SK-N-SH (cell line): ENCODE measurements around the gene EFNA3. TPM values are rescaled to one million over a fixed set of nuclear protein-coding genes. Genes with fewer than 3 reads are reported as not detected.
A peak's percentile ranks its signal among the peaks of the same experiment; 100 is the strongest.

ENCODE experiments used
- CTCF ChIA-PET: fragments of 300-600, 350-600 bp; formaldehyde crosslinking; extraction: SDS; loops from one replicate; lab custom pipeline; 2021; lab: Yijun Ruan, JAX
- POLR2A ChIA-PET: fragments of 350-600 bp; sonication (Branson Sonifier 250); formaldehyde crosslinking; extraction: SDS; loops from one replicate; lab custom pipeline; 2020; ENCODE audit warnings: antibody characterized with exemption, inconsistent platforms; lab: Yijun Ruan, JAX
- DNase-seq: peaks from one replicate; pipeline ENCODE4 v3.0.0; 2012
- H2AFZ ChIP-seq: fragments of 200-600 bp; sonication (generic); 2 replicates; pipeline ENCODE4 v1.8.1; 2016; ENCODE audit warnings: antibody characterized with exemption, mild to moderate bottlenecking, low read depth
- H3F3A ChIP-seq: fragments of 200-600 bp; sonication (generic); replicated peaks from 2 replicates; pipeline ENCODE3; 2016; ENCODE audit warnings: antibody characterized with exemption, mild to moderate bottlenecking; ENCODE audit not compliant: insufficient read depth
- H3K27ac ChIP-seq, 2 experiments: fragments of 200-500 bp in 1 of 2; fragments of 200-600 bp in 1 of 2; sonication (Bioruptor generic) in 1 of 2; sonication (generic), shearing (Covaris generic) in 1 of 2; 2 replicates each; pipeline versions ENCODE4 v1.5.1 to v1.6.1; 2014 to 2016; ENCODE audit warnings: low read depth in 2 of 2, inconsistent platforms in 1 of 2, low read length in 1 of 2, mild to moderate bottlenecking in 1 of 2, mixed read lengths in 1 of 2
- H3K27me3 ChIP-seq: fragments of 200-600 bp; sonication (generic), shearing (Covaris generic); 2 replicates; pipeline ENCODE4 v1.6.1; 2016; ENCODE audit warnings: mixed run types; ENCODE audit not compliant: insufficient read depth
- H3K36me3 ChIP-seq, 2 experiments: fragments of 200-500 bp in 1 of 2; fragments of 200-600 bp in 1 of 2; sonication (Bioruptor generic) in 1 of 2; sonication (generic) in 1 of 2; replicated peaks in 1 of 2; 2 replicates each; pipeline versions ENCODE3 to v1.5.1; 2014 to 2016; ENCODE audit warnings: low read length in 1 of 2, mild to moderate bottlenecking in 1 of 2; ENCODE audit not compliant: insufficient read depth in 2 of 2, control insufficient read depth in 1 of 2
- H3K4me1 ChIP-seq, 2 experiments: fragments of 200-500 bp in 1 of 2; fragments of 200-600 bp in 1 of 2; sonication (Bioruptor generic) in 1 of 2; sonication (generic), shearing (Covaris generic) in 1 of 2; 2 replicates each; pipeline versions ENCODE4 v1.5.1 to v1.6.1; 2014 to 2016; ENCODE audit warnings: low read depth in 1 of 2, low read length in 1 of 2, mixed run types in 1 of 2; ENCODE audit not compliant: insufficient read depth in 2 of 2, control insufficient read depth in 1 of 2
- H3K4me2 ChIP-seq: fragments of 200-600 bp; sonication (generic), shearing (Covaris generic); 2 replicates; pipeline ENCODE4 v1.6.1; 2017; ENCODE audit warnings: mixed run types
- H3K4me3 ChIP-seq, 2 experiments: fragments of 200-500 bp in 1 of 2; fragments of 200-600 bp in 1 of 2; sonication (Bioruptor generic) in 1 of 2; sonication (generic), shearing (Covaris generic) in 1 of 2; 2 replicates each; pipeline versions ENCODE4 v1.5.1 to v1.8.1; 2014 to 2016; ENCODE audit warnings: low read depth in 2 of 2, inconsistent platforms in 1 of 2, low read length in 1 of 2, mild to moderate bottlenecking in 1 of 2, mixed read lengths in 1 of 2, moderate library complexity in 1 of 2
- H3K79me2 ChIP-seq: fragments of 200-600 bp; sonication (generic); 2 replicates; pipeline ENCODE4 v1.8.1; 2017; ENCODE audit warnings: mild to moderate bottlenecking; ENCODE audit not compliant: insufficient read depth
- H3K9ac ChIP-seq: fragments of 200-600 bp; sonication (generic); 2 replicates; pipeline ENCODE4 v1.6.1; 2017; ENCODE audit warnings: mixed run types
- H3K9me2 ChIP-seq: fragments of 200-600 bp; sonication (generic); 2 replicates; pipeline ENCODE4 v1.6.1; 2017; ENCODE audit warnings: mixed run types
- H3K9me3 ChIP-seq: fragments of 200-600 bp; sonication (generic); 2 replicates; pipeline ENCODE4 v1.6.1; 2017; ENCODE audit warnings: mixed run types, mild to moderate bottlenecking, moderate library complexity
- H4K20me1 ChIP-seq: fragments of 200-600 bp; sonication (generic); 2 replicates; pipeline ENCODE4 v1.6.1; 2017; ENCODE audit warnings: mild to moderate bottlenecking, mixed run types; ENCODE audit not compliant: insufficient read depth
- CTCF ChIP-seq: fragments of 200-600 bp; sonication (generic); IDR thresholded peaks from 2 replicates; pipeline ENCODE4 v1.6.1; 2017; ENCODE audit warnings: antibody characterized with exemption, mild to moderate bottlenecking, moderate library complexity
- ELF1 ChIP-seq: IDR thresholded peaks from 2 replicates; pipeline ENCODE4 v1.4.0; 2012
- EZH2phosphoT487 ChIP-seq: fragments of 200-600 bp; sonication (generic); IDR thresholded peaks from 2 replicates; pipeline ENCODE4 v1.6.1; 2017; ENCODE audit warnings: low read depth, mixed run types, mild to moderate bottlenecking, antibody characterized with exemption, moderate library complexity, borderline replicate concordance
- FOSL2 ChIP-seq: IDR thresholded peaks from 2 replicates; pipeline ENCODE4 v1.4.0; 2012; ENCODE audit warnings: low read depth, mild to moderate bottlenecking, moderate library complexity, borderline replicate concordance
- IRF3 ChIP-seq: fragments of 150-350 bp; IDR thresholded peaks from 2 replicates; pipeline ENCODE4 v1.6.1; 2016; ENCODE audit warnings: mild to moderate bottlenecking, low read depth, low read length
- MAX ChIP-seq: IDR thresholded peaks from 2 replicates; pipeline ENCODE4 v1.4.0; 2012; ENCODE audit warnings: low read depth
- NFIC ChIP-seq: IDR thresholded peaks from 2 replicates; pipeline ENCODE4 v1.4.0; 2012; ENCODE audit warnings: borderline replicate concordance
- RAD21 ChIP-seq: IDR thresholded peaks from 2 replicates; pipeline ENCODE4 v1.6.1; 2012; ENCODE audit warnings: mild to moderate bottlenecking, low read length
- REST ChIP-seq: IDR thresholded peaks from 2 replicates; pipeline ENCODE4 v1.6.1; 2012; ENCODE audit warnings: mild to moderate bottlenecking, low read depth, low read length, moderate library complexity
- SIN3A ChIP-seq: IDR thresholded peaks from 2 replicates; pipeline ENCODE4 v1.6.1; 2012; ENCODE audit warnings: low read depth, mild to moderate bottlenecking, low read length, moderate library complexity, borderline replicate concordance
- SMC3 ChIP-seq: IDR thresholded peaks from 2 replicates; pipeline ENCODE4 v1.6.1; 2012; ENCODE audit warnings: low read depth, low read length, improper control_type of control experiment
- TAF1 ChIP-seq: IDR thresholded peaks from 2 replicates; pipeline ENCODE4 v1.6.1; 2012; ENCODE audit warnings: low read depth, mild to moderate bottlenecking, low read length, moderate library complexity, borderline replicate concordance
- USF1 ChIP-seq: IDR thresholded peaks from 2 replicates; pipeline ENCODE4 v1.4.0; 2012; ENCODE audit warnings: low read depth, borderline replicate concordance
- YY1 ChIP-seq: IDR thresholded peaks from 2 replicates; pipeline ENCODE4 v1.4.0; 2012; ENCODE audit warnings: low read depth, mild to moderate bottlenecking
- WGBS: methylation state at CpG from one replicate; pipeline ENCODE4 v1.1.6; 2017; ENCODE audit warnings: low lambda C conversion rate; 5-methylcytosine and 5-hydroxymethylcytosine counted together
- polyA plus RNA-seq, 3 experiments: library from polyadenylated mRNA; depleted of rRNA; stranded (reverse); fragments of >200 nt; gene quantifications; 2 replicates each; pipeline ENCODE4 v1.2.3, GENCODE V29; 2012

EFNA3 gene
- polyA plus RNA-seq, 1 of the 3 experiments (the other 2 are of a cell fraction): 6.0 TPM

GRCh38 chr1:155086128-155086741 lies 7.6 kb downstream of the EFNA3 start (continued):
- TF ChIP-seq CTCF (peak; percentile 89), FOSL2 (no peak), YY1 (no peak), SMC3 (peak; percentile 33; the same call in 1 of the 2 replicates), MAX (no peak), REST (no peak)

- 66% methylated on average over 6 of the region's 8 CpGs for WGBS
- no peak overlapping the region for H2AFZ ChIP-seq
- ChIA-PET CTCF (interaction anchor here (0.7 to 5.3 kb wide), 25 partner anchors 9 to 607 kb away, joined by 3 to 156 read pairs (median 7); partner anchors contain the start of genes ADAM15, EFNA4, KRTCAP2 and PBXIP1), POLR2A (no interaction called here)
- no peaks in the 10 kb centered on the region for H3K36me3 ChIP-seq
- H3K4me1 ChIP-seq: peaks cover 5 to 31% of the 10 kb centered on the region in 2 experiments; a peak in 3 of 4 replicates
- H3K79me2 ChIP-seq: no peaks in the 10 kb centered on the region
- DNase-seq: no peak
- no peak overlapping the region for H3K27ac ChIP-seq
- no peaks in the 10 kb centered on the region for H3K9me3 ChIP-seq
- H3K4me3 ChIP-seq: no peak overlapping the region
- H3K9me2 ChIP-seq: no peaks in the 10 kb centered on the region
- no peaks in the 10 kb centered on the region for H3F3A ChIP-seq
- no peak overlapping the region for H3K4me2 ChIP-seq
- H3K27me3 ChIP-seq: no peaks in the 10 kb centered on the region
- no peaks in the 10 kb centered on the region for H4K20me1 ChIP-seq
- H3K9ac ChIP-seq: no peak overlapping the region
- TF ChIP-seq USF1 (no peak), NFIC (no peak), TAF1 (no peak), ELF1 (no peak), EZH2phosphoT487 (no peak), IRF3 (no peak), SIN3A (no peak), MAX (no peak), RAD21 (no peak), REST (no peak)
Measured at GRCh38 chr1:155086856-155087535, 8.4 kb downstream of the EFNA3 start.
